Measurements from ENCODE around the gene CCNI2. TPM values are rescaled to one million over a fixed set of nuclear protein-coding genes. Genes with fewer than 3 reads are reported as not detected.

The CCNI2 gene
- polyA plus RNA-seq, 1 experiment = not detected

- H3K9me3 ChIP-seq (ENCODE audit: control insufficient read depth, insufficient read depth, low read length) = no peaks in the 10 kb centered on the region
- DNase-seq (ENCODE audit: low read depth, low spot score) = no peak
- H3K27me3 ChIP-seq (ENCODE audit: control insufficient read depth, insufficient read depth, low read length) = no peaks in the 10 kb centered on the region
- TF ChIP-seq, protein P1, sequence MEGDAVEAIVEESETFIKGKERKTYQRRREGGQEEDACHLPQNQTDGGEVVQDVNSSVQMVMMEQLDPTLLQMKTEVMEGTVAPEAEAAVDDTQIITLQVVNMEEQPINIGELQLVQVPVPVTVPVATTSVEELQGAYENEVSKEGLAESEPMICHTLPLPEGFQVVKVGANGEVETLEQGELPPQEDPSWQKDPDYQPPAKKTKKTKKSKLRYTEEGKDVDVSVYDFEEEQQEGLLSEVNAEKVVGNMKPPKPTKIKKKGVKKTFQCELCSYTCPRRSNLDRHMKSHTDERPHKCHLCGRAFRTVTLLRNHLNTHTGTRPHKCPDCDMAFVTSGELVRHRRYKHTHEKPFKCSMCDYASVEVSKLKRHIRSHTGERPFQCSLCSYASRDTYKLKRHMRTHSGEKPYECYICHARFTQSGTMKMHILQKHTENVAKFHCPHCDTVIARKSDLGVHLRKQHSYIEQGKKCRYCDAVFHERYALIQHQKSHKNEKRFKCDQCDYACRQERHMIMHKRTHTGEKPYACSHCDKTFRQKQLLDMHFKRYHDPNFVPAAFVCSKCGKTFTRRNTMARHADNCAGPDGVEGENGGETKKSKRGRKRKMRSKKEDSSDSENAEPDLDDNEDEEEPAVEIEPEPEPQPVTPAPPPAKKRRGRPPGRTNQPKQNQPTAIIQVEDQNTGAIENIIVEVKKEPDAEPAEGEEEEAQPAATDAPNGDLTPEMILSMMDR (IDR thresholded peaks at IDR 0.05; ENCODE audit: low read depth, low read length) = no peak
- H3K4me3 ChIP-seq (ENCODE audit: low read depth, low read length) = no peak overlapping the region
- POLR2A ChIA-PET = no interaction called here
- CTCF ChIA-PET = no interaction called here
- no peak overlapping the region for H3K27ac ChIP-seq (ENCODE audit: low read depth, low read length)
Observed at GRCh38 chr5:132734687-132735086, 12.5 kb upstream of the CCNI2 start.

DNA sequence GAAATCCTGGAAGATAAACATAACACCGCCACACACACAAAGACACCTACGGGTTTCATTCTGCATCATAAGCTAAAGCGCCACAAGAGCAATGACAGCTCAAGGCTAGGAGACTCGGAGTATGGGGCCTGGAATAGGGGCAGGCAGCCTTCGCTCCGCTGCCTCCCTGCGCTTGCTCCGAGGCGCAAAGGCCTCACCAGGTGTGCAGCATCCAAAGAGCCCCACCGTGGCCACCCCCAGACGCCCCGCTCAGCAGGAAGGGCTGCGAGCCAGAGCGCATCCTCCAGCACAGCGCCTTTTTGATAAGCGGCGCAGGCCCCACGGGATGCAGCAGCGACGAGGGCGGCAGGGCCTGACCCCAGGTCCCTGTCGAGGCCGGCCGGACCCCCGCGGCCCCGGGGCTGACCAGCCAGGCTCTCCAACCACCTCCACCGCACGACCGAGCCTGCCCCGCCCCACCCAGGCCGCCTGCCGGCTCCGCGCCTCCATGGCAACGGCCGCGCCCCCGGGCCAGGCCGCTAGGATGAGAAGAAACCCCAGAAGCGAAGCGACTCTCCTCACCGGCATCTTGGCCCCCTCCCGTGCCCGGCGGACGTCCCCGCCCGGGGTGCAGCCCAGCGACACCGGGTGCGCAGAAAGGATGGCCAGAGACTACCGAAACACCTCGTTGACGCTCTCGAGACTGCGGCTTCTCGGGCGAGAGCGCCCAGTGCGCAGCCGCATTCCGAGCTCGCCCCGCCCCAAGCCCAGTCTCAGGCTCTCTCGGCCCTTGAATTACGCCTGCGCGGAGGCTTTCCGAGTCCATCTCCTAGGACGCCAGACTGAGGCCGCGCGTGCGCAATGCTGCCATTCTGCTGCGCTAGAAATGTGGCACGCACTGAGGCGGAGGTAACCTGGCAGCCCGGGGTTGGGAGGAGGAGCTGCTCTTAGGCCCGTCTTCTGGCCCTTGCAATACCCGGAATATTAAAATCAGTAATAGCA, 10.1 kb upstream of the CCNI2 start, which contains the start of gene KIF3A:
Gene KIF3A, minus strand, starts transcription at position 694 of the 981 bp plus-strand sequence. Its CDS starts 127 bp downstream, at position 567.
- Histone ChIP-seq H3K27ac (ENCODE audit: low read depth, low read length) (peak within 1 kb of the TSS; percentile 24), H3K27me3 (ENCODE audit: control insufficient read depth, insufficient read depth, low read length) (peaks cover 1% of the 10 kb centered on the region), H3K9me3 (ENCODE audit: control insufficient read depth, insufficient read depth, low read length) (no peaks in the 10 kb centered on the region), H3K4me3 (ENCODE audit: low read depth, low read length) (peak within 1 kb of the TSS; percentile 91)
- peak; percentile 78 for DNase-seq (ENCODE audit: low read depth, low spot score)
- CTCF ChIA-PET = interaction anchor here (0.9 to 2.0 kb wide), 4 partner anchors 59 to 351 kb away, joined by 3 to 7 read pairs (median 4); partner anchors contain the start of genes GDF9 and UQCRQ
- TF ChIP-seq, protein P1 (IDR thresholded peaks at IDR 0.05; ENCODE audit: low read depth, low read length) = no peak
- POLR2A ChIA-PET = interaction anchor here (0.5 to 0.6 kb wide), 3 partner anchors 31 to 1902 kb away, joined by 3 to 5 read pairs (median 4); no protein-coding TSS in a partner anchor

DNA sequence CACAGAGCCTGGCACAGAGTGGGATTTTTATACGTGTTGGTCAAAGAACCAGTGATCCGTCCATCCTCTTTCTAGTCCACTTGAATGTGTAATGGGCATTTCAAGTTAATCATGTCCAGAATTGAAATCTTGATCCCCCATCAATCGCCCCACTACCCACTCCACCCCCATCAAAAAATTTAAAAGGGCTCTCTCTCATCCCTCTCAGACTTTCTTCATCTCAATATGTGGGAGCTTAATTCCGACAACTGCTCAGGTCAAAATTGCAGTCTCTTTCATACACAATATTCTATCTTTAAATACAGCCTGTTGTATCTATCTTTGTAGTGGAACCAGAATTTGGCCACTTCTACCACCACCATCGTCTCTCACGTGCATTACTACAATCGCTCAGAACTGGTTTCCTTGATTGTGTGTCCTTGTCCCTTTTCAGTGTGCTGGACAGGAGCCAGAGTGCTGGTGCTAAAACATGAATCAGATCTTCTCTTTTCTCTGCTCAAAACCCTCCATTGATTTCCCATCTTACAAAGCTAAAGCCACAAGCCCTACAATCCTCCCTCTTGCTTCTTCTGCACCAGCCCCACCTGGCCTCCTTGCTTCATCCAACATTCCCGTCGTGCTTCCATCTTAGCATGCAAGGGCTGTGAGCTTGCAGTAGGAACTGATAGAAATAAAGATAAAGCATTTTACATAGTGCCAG, 9.1 kb upstream of the CCNI2 start:
- Histone ChIP-seq H3K27ac (ENCODE audit: low read depth, low read length) (no peak overlapping the region), H3K4me3 (ENCODE audit: low read depth, low read length) (peak overlapping the region; percentile 91), H3K9me3 (ENCODE audit: control insufficient read depth, insufficient read depth, low read length) (no peaks in the 10 kb centered on the region; the same call in 1 of the 2 replicates), H3K27me3 (ENCODE audit: control insufficient read depth, insufficient read depth, low read length) (peaks cover 3% of the 10 kb centered on the region)
- ChIA-PET POLR2A (interaction anchor here (0.6 kb wide), 3 partner anchors 30 to 1901 kb away, joined by 3 to 4 read pairs (median 4); partner anchors contain the start of gene SLC22A5), CTCF (interaction anchor here (0.7 to 2.0 kb wide), 5 partner anchors 17 to 352 kb away, joined by 3 to 7 read pairs (median 3); partner anchors contain the start of genes GDF9 and UQCRQ)
- no peak for DNase-seq (ENCODE audit: low read depth, low spot score)
- TF ChIP-seq, protein P1 (IDR thresholded peaks at IDR 0.05; ENCODE audit: low read depth, low read length) = no peak

- H3K27me3 ChIP-seq (ENCODE audit: control insufficient read depth, insufficient read depth, low read length) = peaks cover 3% of the 10 kb centered on the region
- H3K4me3 ChIP-seq (ENCODE audit: low read depth, low read length) = no peak overlapping the region
- H3K9me3 ChIP-seq (ENCODE audit: control insufficient read depth, insufficient read depth, low read length) = no peaks in the 10 kb centered on the region; the same call in 1 of the 2 replicates
- TF ChIP-seq, protein P1 (IDR thresholded peaks at IDR 0.05; ENCODE audit: low read depth, low read length) = no peak
- no peak overlapping the region for H3K27ac ChIP-seq (ENCODE audit: low read depth, low read length)
- POLR2A ChIA-PET = no interaction called here
- DNase-seq (ENCODE audit: low read depth, low spot score) = no peak
- CTCF ChIA-PET = interaction anchor here (1.7 kb wide), 1 partner anchor 81 kb away, joined by 7 read pairs; no protein-coding TSS in a partner anchor
Observed at GRCh38 chr5:132739232-132739631, 8.0 kb upstream of the CCNI2 start.
